Astrocyte (in vitro differentiated cells and primary cell): ENCODE results near the gene ARID5B.

Experiments
- EZH2 ChIP-seq: IDR thresholded peaks from 2 replicates; pipeline ENCODE4 v1.6.1; 2012; ENCODE audit warnings: mild to moderate bottlenecking, low read length, inconsistent platforms; ENCODE audit not compliant: insufficient read depth
- TF ChIP-seq, protein P1 (sequence below): IDR thresholded peaks from 2 replicates; pipeline ENCODE4 v1.5.1; 2011; ENCODE audit warnings: low read depth, mild to moderate bottlenecking, inconsistent platforms, low read length, moderate library complexity; ENCODE audit not compliant: insufficient read depth

DNA sequence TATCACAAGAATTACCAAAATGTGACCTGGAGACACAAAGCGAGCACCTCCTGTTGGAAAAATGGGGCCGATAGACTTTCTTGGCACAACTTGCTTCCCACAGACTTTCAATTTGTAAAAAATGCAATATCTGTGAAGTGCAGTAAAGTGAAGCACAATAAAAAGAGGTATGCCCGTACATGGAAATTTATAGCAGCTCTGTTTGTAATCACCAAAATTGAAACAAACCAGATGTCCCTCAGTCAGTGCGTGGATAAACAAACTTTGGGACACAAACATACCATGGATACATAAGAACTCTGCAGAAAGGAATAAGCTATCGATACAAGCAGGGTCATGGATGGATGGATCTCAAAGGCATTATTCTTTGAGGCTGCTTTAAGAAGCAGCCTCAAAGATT, 33.6 kb downstream of the ARID5B start:
- TF ChIP-seq, protein P1, sequence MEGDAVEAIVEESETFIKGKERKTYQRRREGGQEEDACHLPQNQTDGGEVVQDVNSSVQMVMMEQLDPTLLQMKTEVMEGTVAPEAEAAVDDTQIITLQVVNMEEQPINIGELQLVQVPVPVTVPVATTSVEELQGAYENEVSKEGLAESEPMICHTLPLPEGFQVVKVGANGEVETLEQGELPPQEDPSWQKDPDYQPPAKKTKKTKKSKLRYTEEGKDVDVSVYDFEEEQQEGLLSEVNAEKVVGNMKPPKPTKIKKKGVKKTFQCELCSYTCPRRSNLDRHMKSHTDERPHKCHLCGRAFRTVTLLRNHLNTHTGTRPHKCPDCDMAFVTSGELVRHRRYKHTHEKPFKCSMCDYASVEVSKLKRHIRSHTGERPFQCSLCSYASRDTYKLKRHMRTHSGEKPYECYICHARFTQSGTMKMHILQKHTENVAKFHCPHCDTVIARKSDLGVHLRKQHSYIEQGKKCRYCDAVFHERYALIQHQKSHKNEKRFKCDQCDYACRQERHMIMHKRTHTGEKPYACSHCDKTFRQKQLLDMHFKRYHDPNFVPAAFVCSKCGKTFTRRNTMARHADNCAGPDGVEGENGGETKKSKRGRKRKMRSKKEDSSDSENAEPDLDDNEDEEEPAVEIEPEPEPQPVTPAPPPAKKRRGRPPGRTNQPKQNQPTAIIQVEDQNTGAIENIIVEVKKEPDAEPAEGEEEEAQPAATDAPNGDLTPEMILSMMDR, result no peak
- TF ChIP-seq EZH2, result no peak
